GM15510 (cell line): ENCODE data around the gene CCNJL.

Experiments used
- POLR2A ChIP-seq: IDR thresholded peaks from 3 replicates; pipeline ENCODE4 v1.6.1; 2011; ENCODE audit warnings: borderline replicate concordance; ENCODE audit not compliant: insufficient read length; ENCODE audit errors: extremely low read depth

The CCNJL gene

GRCh38 chr5:160284291-160284873 is 28.0 kb downstream of the CCNJL start:
- TF ChIP-seq POLR2A, result no peak

DNA sequence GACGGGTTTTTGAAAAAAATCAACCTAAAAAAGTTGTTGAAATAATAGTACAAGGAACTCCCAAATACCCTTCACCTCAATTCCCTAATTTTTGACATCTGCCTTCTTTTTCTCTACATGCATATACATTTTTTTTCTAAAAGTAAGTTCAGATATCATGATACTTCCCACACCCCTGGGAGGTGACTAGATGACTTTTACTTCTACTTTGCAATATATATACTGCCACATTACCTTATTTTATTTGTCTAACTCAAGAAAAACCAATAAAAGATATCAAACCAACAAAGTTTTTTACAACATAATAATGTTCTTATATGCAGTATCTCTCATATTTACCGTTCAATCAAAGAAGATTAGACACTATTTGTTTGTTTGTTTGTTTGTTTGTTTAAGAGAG is 31.1 kb downstream of the CCNJL start:
- no peak for TF ChIP-seq POLR2A

GRCh38 chr5:160280384-160281095 is 31.8 kb downstream of the CCNJL start:
- TF ChIP-seq POLR2A, result no peak

DNA sequence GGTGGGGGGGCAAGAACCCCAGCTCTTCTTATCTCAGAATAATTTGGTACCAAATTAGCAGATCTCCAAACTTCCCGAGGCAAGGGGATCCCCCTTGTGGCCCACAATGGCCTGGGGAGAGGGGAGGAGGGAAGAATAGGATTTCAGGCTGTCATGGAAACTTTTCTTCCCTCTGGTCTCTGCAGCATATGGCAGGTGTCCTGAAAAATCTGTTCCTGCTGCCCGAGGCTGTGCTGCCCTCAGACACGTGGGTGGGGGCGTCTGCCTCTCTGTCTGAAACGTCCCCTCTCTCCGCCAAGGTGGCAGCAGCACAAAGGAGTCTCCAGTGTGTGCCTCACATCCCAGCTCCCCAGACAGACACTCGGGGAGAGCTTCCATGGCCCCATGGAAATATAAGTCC is 34.0 kb downstream of the CCNJL start:
- no peak for TF ChIP-seq POLR2A

DNA sequence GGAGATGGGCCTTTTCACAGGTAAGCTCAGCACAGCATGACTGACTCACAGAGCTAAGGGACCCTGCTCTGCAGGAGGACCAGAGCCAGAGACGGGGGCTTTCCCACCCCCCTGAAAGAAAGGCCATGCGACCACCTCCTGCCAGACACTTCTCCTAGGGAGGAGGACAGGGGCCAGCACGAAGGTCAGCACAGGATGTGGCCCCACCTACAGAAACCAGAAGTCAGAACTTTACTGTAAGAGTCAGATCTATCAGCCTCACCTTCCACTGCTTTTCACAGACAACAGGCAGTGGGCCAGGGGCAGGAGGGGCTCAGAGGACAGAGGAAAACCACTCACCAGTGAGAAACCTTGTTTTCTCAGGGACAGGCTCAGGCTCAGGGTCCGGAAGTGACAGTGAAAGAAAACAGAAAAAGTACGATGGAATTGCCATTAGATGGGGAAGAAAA is 37.9 kb downstream of the CCNJL start:
- no peak for TF ChIP-seq POLR2A

DNA sequence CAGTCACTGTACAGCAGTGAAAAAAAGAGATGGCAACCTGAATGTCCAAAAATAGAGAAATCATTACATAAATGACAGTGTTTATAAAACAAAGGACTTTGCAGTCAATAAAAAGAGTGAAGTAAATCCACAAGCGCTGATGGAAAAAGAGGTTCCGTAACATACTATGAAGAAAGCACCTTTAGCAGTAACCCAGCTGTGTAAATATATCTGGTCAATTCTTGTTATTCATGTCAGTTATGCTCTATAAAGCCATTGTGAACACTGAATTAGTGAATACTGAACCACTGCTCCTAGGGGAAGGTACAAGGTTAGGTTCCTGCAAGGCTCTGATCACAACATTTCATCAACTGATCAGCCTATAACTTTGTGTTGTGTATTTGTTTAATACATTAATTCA is 39.5 kb downstream of the CCNJL start:
- no peak for TF ChIP-seq POLR2A

DNA sequence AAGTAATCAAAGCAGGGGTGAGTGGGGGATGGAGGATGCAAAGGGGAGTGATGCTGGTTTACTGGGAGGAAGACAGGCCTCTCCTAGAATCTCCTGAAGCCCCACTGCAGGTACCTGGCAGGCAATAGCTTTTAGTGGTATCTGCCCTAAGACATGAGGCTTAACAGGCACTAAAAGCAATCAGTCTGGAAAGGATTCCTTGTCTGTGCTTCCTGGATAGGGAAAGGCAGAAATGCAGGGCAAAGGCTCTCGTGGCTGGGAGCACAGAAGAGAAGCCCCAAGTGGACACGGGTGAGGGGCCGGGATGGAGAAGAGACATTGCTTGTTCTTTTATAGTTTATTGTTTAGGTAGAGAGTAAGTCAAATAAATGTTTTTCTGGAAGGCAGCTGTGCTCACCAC is 40.1 kb downstream of the CCNJL start:
- TF ChIP-seq POLR2A, result no peak

DNA sequence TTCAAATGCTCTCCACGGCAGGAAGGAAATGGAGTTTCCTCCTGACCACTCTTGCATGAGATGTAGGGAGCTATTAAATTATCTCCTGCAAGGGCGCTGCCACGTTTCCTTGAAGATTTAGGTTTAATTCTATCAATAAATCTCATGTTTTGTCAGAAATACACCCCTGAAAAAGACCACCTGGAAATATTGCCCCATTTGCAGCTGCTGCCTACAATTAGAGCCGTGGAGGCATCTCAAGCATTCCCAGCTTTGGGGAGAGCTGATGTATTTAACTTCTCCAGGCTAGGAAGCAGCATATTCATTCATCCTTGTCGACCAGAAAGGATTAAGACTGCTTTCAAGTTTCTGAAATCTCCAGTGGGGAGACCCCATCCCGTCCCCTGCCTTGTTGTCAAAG is 40.5 kb downstream of the CCNJL start:
- TF ChIP-seq POLR2A, result no peak

GRCh38 chr5:160271396-160271795 is 41.0 kb downstream of the CCNJL start:
- no peak for TF ChIP-seq POLR2A

GRCh38 chr5:160270704-160271103 is 41.7 kb downstream of the CCNJL start:
- no peak for TF ChIP-seq POLR2A

DNA sequence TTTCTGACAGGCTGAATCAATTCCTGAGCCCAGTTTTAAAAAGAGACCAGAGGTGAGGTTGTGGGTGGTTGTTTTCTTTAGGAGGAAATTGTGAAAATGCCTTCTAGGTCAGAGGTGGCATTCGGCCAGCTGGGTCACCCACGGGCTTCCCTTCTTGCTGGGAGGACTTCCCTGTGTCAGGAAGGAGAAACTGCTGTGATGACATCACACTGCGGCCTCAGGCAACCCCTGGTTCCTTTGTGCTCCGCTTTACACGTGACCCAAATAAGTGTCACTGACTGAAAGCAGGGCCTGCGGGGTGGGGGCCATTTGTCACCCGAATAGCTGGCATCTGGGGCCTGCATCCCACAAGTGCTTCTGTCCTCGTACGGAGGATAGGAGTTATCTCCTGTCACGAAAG is 43.3 kb downstream of the CCNJL start:
- TF ChIP-seq POLR2A, result no peak

GRCh38 chr5:160268121-160268520 is 44.2 kb downstream of the CCNJL start:
- no peak for TF ChIP-seq POLR2A

DNA sequence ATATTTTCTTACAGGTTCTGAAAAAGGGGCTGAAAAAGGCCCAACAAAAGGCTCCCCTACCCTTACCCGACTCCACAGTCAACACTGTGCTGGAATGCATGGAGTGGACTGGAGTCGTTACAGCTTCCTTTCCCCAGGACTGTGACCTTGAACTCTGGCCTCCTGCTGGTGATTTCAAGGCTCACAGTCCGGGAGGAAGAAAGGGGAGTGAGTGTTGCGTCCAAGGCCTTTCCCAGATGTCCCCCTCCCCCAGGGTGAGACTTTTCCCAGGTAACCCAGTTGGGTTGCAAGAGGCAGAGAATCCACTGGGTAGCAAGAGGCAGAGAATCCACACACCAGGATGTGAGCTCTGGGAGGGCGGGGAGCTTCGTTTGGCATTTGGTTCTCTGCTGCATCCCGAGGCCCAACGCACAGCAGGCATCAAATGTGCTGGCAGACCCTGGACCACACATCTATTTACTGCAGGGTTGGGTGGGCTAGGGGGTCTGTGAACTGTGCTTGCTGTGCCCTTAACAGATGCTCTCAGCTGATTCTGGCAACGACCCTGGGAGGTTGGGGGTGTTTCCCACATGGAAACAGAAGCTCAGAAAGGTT is 45.5 kb downstream of the CCNJL start:
- no peak for TF ChIP-seq POLR2A

GRCh38 chr5:160266044-160266443 is 46.3 kb downstream of the CCNJL start:
- no peak for TF ChIP-seq POLR2A

GRCh38 chr5:160263326-160263855 is 49.0 kb downstream of the CCNJL start:
- no peak for TF ChIP-seq POLR2A
